ENCODE data around the gene TMBIM4.

Gene TMBIM4

GRCh38 chr12:66152732-66153131 lies 17.1 kb downstream of the TMBIM4 start:
- FAIRE-seq, result no peak
- DNase-seq (ENCODE audit: insufficient read length, low spot score), result no peak
- TF ChIP-seq CTCF (IDR thresholded peaks at IDR 0.05; ENCODE audit: insufficient read depth, missing control alignments), result no peak

- FAIRE-seq, result no peak
- TF ChIP-seq CTCF (IDR thresholded peaks at IDR 0.05; ENCODE audit: insufficient read depth, missing control alignments), result no peak
- DNase-seq (ENCODE audit: insufficient read length, low spot score), result no peak
These were observed 19.9 kb downstream of the TMBIM4 start for GRCh38 chr12:66149702-66150398.

- DNase-seq (ENCODE audit: insufficient read length, low spot score) (no peak), FAIRE-seq (peak; percentile 11)
- TF ChIP-seq CTCF (IDR thresholded peaks at IDR 0.05; ENCODE audit: insufficient read depth, missing control alignments), result peak; percentile 44
These were observed 24.7 kb downstream of the TMBIM4 start for GRCh38 chr12:66144791-66145754.

- no peak for TF ChIP-seq CTCF (IDR thresholded peaks at IDR 0.05; ENCODE audit: insufficient read depth, missing control alignments)
- FAIRE-seq, result no peak
- no peak for DNase-seq (ENCODE audit: insufficient read length, low spot score)
These were observed 25.9 kb downstream of the TMBIM4 start for GRCh38 chr12:66143868-66144267.

GRCh38 chr12:66142826-66143225 lies 27.0 kb downstream of the TMBIM4 start:
- no peak for TF ChIP-seq CTCF (IDR thresholded peaks at IDR 0.05; ENCODE audit: insufficient read depth, missing control alignments)
- no peak for FAIRE-seq
- no peak for DNase-seq (ENCODE audit: insufficient read length, low spot score)

- DNase-seq (ENCODE audit: insufficient read length, low spot score), result no peak
- TF ChIP-seq CTCF (IDR thresholded peaks at IDR 0.05; ENCODE audit: insufficient read depth, missing control alignments), result no peak
- FAIRE-seq, result no peak
These were observed 28.5 kb downstream of the TMBIM4 start for GRCh38 chr12:66141299-66141698.

All from D721Med (cell line).